Kidney (tissue), 14 donors: Measurements from ENCODE around the gene MDH1. TPM values are rescaled to one million over a fixed set of nuclear protein-coding genes. Genes with fewer than 3 reads are reported as not detected.

Source experiments
- DNase-seq, 5 donors: peaks; one replicate each; pipeline ENCODE4 v3.0.0-alpha.2; 2013 to 2020
- FAIRE-seq: peaks from 2 replicates; lab custom pipeline; 2012; peaks lifted over from hg19 to GRCh38; lab: Jason Lieb, UNC
- H3K27ac ChIP-seq, 2 donors: one replicate each; pipeline ENCODE4 v1.7.0; 2013; ENCODE audit warnings: low read depth in 2 of 2, low read length in 2 of 2, inconsistent platforms in 1 of 2
- H3K27me3 ChIP-seq: one replicate; pipeline ENCODE4 v1.7.1; 2013; ENCODE audit warnings: low read length, inconsistent platforms; ENCODE audit not compliant: control insufficient read depth, insufficient read depth
- H3K36me3 ChIP-seq, 3 donors: one replicate each; pipeline versions ENCODE4 v1.7.0 to v1.7.1; 2013; ENCODE audit warnings: low read length in 3 of 3, control low read depth in 1 of 3, inconsistent platforms in 1 of 3; ENCODE audit not compliant: insufficient read depth in 3 of 3, control insufficient read depth in 2 of 3
- H3K4me1 ChIP-seq, 3 donors: one replicate each; pipeline versions ENCODE4 v1.7.0 to v1.7.1; 2013; ENCODE audit warnings: low read length in 3 of 3, inconsistent platforms in 1 of 3, low read depth in 1 of 3; ENCODE audit not compliant: control insufficient read depth in 2 of 3, insufficient read depth in 2 of 3
- H3K4me3 ChIP-seq, 3 donors: one replicate each; pipeline versions ENCODE4 v1.7.0 to v1.8.1; 2013; ENCODE audit warnings: low read length in 3 of 3, control low read depth in 1 of 3, inconsistent platforms in 1 of 3
- H3K9ac ChIP-seq, 3 donors: one replicate each; pipeline versions ENCODE4 v1.7.0 to v1.7.1; 2013; ENCODE audit warnings: low read length in 3 of 3, control low read depth in 1 of 3, inconsistent platforms in 1 of 3
- H3K9me3 ChIP-seq, 3 donors: one replicate each; pipeline versions ENCODE4 v1.7.0 to v1.7.1; 2013; ENCODE audit warnings: low read length in 3 of 3, control low read depth in 1 of 3, inconsistent platforms in 1 of 3; ENCODE audit not compliant: control insufficient read depth in 2 of 3, insufficient read depth in 1 of 3
- intact Hi-C: fragments of 100-400 bp; cut with DNase I; formaldehyde crosslinking; loops from one replicate; pipeline ENCODE4 v1.11.1; 2022
- polyA plus RNA-seq: library from polyadenylated mRNA; stranded (reverse); fragments of 350-450 nt; fragmentation: Illumina TruSeq; extraction: RNeasy Lipid Tissue Mini Kit (QIAGEN cat#74804); gene quantifications from one replicate; pipeline ENCODE4 v1.2.3, GENCODE V29; 2014; ENCODE audit warnings: low read depth, low replicate concordance; ENCODE audit not compliant: insufficient read depth
- total RNA-seq: library from RNA; stranded (reverse); fragmentation: NEBNext Ultra II Directional; extraction: Animal tissue kit (Norgen Biotek cat#: 25700); gene quantifications from one replicate; pipeline ENCODE4 v1.2.1, GENCODE V29; 2021
- TF ChIP-seq, protein P1 (sequence below): IDR thresholded peaks from 3 replicates; pipeline ENCODE4 v1.5.1; 2012; ENCODE audit warnings: mild to moderate bottlenecking, moderate library complexity, borderline replicate concordance; ENCODE audit not compliant: insufficient read depth; ENCODE audit errors: extremely low read depth
- donor health status: control.
- donor health status: control.
- donor health status: control.
- donor health status: control.
- donor health status: control.
- donor health status: DM: yes; HTN: yes; CAD: no.
- donor health status: Normal renal cell carcinoma (clear cell type).

MDH1 gene
- total and polyA plus RNA-seq, 2 donors from 2014 or later: 147 to 748 TPM

DNA sequence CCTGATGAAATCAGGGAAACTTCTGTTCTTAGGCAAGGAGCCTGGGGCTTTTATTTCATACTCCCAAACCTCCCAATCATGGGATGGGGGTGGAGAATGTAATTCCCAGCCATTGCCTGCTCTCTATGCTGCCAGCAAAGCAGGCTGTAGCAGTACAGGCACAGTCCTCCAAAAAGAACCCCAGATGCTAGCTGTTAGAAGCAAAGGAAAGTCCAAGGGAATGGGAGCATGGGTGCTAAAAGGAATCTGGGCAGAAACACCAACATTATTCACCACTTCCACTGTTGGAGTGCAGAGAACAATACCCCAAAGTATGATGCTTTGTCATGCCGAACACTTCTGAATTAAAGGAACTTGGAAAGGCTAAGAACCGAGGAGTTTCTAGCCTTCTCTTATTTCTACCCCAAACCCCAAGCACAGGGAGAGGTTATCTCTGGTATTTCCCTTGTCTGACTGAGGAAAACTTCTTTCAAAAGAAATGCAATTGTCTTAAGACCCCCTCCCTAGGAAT, 24.7 kb downstream of the MDH1 start:
- DNase-seq (no peak), FAIRE-seq (no peak)
- intact Hi-C loops: no loop called here
- no peak overlapping the region for H3K4me3 ChIP-seq
- no peaks in the 10 kb centered on the region for H3K36me3 ChIP-seq
- TF ChIP-seq, protein P1, sequence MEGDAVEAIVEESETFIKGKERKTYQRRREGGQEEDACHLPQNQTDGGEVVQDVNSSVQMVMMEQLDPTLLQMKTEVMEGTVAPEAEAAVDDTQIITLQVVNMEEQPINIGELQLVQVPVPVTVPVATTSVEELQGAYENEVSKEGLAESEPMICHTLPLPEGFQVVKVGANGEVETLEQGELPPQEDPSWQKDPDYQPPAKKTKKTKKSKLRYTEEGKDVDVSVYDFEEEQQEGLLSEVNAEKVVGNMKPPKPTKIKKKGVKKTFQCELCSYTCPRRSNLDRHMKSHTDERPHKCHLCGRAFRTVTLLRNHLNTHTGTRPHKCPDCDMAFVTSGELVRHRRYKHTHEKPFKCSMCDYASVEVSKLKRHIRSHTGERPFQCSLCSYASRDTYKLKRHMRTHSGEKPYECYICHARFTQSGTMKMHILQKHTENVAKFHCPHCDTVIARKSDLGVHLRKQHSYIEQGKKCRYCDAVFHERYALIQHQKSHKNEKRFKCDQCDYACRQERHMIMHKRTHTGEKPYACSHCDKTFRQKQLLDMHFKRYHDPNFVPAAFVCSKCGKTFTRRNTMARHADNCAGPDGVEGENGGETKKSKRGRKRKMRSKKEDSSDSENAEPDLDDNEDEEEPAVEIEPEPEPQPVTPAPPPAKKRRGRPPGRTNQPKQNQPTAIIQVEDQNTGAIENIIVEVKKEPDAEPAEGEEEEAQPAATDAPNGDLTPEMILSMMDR: no peak
- H3K4me1 ChIP-seq: no peaks in the 10 kb centered on the region
- H3K27me3 ChIP-seq: no peaks in the 10 kb centered on the region
- no peak overlapping the region for H3K27ac ChIP-seq
- H3K9ac ChIP-seq: no peak overlapping the region
- H3K9me3 ChIP-seq: no peaks in the 10 kb centered on the region

DNA sequence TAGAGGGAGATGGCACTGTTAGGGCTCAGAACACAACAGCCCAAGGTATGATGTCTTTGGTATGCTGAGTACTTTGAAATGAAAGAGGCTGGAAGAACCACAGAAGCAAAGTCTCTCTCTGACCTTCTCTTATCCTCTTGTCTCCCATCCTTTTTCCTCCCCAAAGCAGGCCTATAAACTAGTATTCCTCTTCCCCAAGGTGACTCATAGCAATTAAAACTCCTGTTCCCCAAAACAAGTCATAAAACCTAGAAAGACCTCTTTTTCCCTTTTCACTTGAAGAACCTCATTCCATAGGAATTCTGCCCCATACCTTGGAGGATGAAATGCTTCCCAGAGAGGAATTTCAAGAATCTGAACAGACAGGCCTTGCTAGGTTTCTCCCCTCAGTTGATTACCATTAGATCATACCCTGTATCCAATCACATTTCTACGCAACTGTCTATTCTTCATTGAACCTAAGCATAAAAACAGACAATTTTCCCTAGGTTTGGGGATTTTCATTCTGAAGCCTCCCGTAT, 25.7 kb downstream of the MDH1 start:
- DNase-seq (peak in 2 of 5 donors; percentile 43 to 58), FAIRE-seq (no peak)
- no peak overlapping the region for H3K27ac ChIP-seq
- no peak overlapping the region for H3K4me3 ChIP-seq
- intact Hi-C loops: no loop called here
- H3K9me3 ChIP-seq: no peaks in the 10 kb centered on the region
- no peaks in the 10 kb centered on the region for H3K27me3 ChIP-seq
- H3K36me3 ChIP-seq: no peaks in the 10 kb centered on the region
- H3K4me1 ChIP-seq: no peaks in the 10 kb centered on the region
- TF ChIP-seq, protein P1: no peak
- H3K9ac ChIP-seq: no peak overlapping the region

DNA sequence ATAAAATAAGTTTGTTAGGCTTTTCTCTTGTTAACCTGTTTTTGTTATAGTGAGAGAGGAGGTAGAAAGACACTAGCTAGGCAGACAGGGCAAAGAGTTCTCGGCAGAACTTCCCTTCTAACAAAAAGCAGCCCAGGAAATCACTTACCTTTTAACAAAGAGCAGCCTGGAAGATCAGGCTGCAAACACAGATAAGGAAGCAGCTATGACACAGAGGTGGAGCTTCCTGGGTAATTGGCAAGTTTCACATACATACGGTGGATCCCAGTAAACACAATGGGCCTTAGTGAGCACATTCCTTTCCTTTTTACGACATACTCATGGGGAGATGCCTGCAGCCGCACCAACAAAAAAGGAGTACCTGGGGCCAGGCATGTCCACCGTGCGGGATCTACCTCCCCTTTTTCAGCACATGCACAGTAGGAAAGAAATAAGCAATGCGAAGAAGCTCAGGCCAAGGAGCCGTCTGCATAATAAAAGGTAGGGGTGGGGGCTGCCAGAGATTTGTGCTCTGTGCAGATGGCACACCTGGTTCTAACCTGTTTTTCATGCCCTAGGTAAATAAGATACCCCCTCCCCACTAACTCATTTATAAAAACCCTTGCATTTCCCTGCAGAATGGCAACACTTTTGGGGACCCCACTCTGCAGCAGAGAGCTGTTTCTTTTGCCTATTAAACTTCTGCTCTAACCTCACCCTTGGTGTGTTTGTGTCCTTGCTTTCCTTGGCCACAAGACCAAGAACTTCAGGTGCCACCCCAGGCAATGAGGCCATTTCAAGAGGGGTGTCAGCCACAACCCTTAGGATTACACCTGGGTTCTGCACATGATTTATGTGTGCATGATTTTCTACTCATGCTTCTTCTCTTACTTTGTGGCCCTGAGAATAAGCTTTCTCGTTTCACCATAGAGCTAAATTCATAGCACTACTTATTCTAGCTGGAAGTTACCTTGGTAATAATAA, 26.5 kb downstream of the MDH1 start:
- Histone ChIP-seq H3K4me3 (no peak overlapping the region), H3K4me1 (no peaks in the 10 kb centered on the region), H3K9ac (no peak overlapping the region), H3K27me3 (no peaks in the 10 kb centered on the region), H3K27ac (no peak overlapping the region), H3K36me3 (no peaks in the 10 kb centered on the region), H3K9me3 (no peaks in the 10 kb centered on the region)
- TF ChIP-seq, protein P1: no peak
- FAIRE-seq: no peak
- peak in 1 of 5 donors; percentile 2 for DNase-seq
- intact Hi-C loops: no loop called here
